Ovary (tissue), 9 donors: ENCODE results near the gene FANK1. TPM values are rescaled to one million over a fixed set of nuclear protein-coding genes. Genes with fewer than 3 reads are reported as not detected.

Experiments
- DNase-seq, 5 donors: peaks; one replicate each; pipeline ENCODE4 v3.0.0-alpha.2; 2019 to 2020
- H3K27ac ChIP-seq, 2 donors: fragments of 200-600 bp; one replicate each; pipeline versions ENCODE4 v1.5.1 to v1.8.0; 2019 to 2022
- H3K27me3 ChIP-seq: fragments of 200-600 bp; one replicate; pipeline ENCODE4 v1.8.0; 2022
- H3K36me3 ChIP-seq: fragments of 200-600 bp; sonication (generic); one replicate; pipeline ENCODE4 v1.5.1; 2019
- H3K4me1 ChIP-seq: one replicate; pipeline ENCODE4 v1.8.1; 2013; ENCODE audit warnings: mild to moderate bottlenecking, moderate library complexity; ENCODE audit not compliant: insufficient read depth
- H3K4me3 ChIP-seq: fragments of 200-600 bp; sonication (generic); one replicate; pipeline ENCODE4 v1.5.1; 2017
- H3K9me3 ChIP-seq, 2 donors: fragments of 200-600 bp in 1 of 2; sonication (generic) in 1 of 2; one replicate each; pipeline versions ENCODE4 v1.5.1 to v1.8.1; 2013 to 2019; ENCODE audit warnings: mild to moderate bottlenecking in 1 of 2, moderate library complexity in 1 of 2
- EP300 ChIP-seq: sonication (generic); formaldehyde crosslinking; IDR thresholded peaks from one replicate; pipeline ENCODE4 v1.6.1; 2017; ENCODE audit warnings: antibody characterized with exemption
- POLR2A ChIP-seq: fragments of 450-650 bp; IDR thresholded peaks from one replicate; pipeline ENCODE4 v1.6.1; 2017; ENCODE audit warnings: antibody characterized with exemption, mild to moderate bottlenecking, moderate library complexity
- WGBS, 3 donors: extraction: QIAGEN DNeasy Blood & Tissue Kit in 1 of 3; methylation state at CpG; one replicate each; pipeline versions ENCODE4 v1.1.5 to v1.1.7; 2013 to 2017; 5-methylcytosine and 5-hydroxymethylcytosine counted together
- intact Hi-C, 4 donors: fragments of 100-400 bp; cut with DNase I; formaldehyde crosslinking; loops; one replicate each; pipeline versions ENCODE4 v1.11.0 to v1.15.1; 2022 to 2023
- polyA plus RNA-seq, 2 donors: library from polyadenylated mRNA; stranded (reverse); fragments of 200-250 nt in 1 of 2; fragments of 350-450 nt in 1 of 2; fragmentation: Illumina TruSeq in 1 of 2; extraction: RNeasy Lipid Tissue Mini Kit (QIAGEN cat#74804) in 1 of 2; gene quantifications; one replicate each; pipeline ENCODE4 v1.2.3, GENCODE V29; 2013 to 2014
- total RNA-seq, 7 donors: library from RNA; depleted of rRNA in 2 of 7; stranded (reverse); fragments of >200 nt in 2 of 7; fragmentation: NEBNext Ultra II Directional in 3 of 7; extraction: Animal tissue kit (Norgen Biotek cat#: 25700) in 3 of 7; gene quantifications; one replicate each; pipeline versions ENCODE4 v1.1.0 to v1.2.4, GENCODE V29; 2016 to 2023
- TF ChIP-seq, protein P1 (sequence below), 3 donors: fragments of 450-650 bp in 2 of 3; fragments of 200-600 bp in 1 of 3; IDR thresholded peaks; one replicate each; pipeline versions ENCODE4 v1.5.1 to v1.8.0; 2016 to 2022; ENCODE audit warnings: antibody characterized with exemption in 3 of 3, mild to moderate bottlenecking in 1 of 3
- donor health status: DM: no; HTN: no; CAD: no; lungs with moderate emphysema.
- donor health status: DM: no; HTN: no; CAD: no.
- donor health status: Bipolar disorder and iron deficiency.
- donor health status: DM: yes; HTN: yes; CAD: no.
- donor health status: DM: no; HTN: no; CAD: no.
- donor health status: DM: yes; HTN: yes; CAD: no.

FANK1 gene
- total and polyA plus RNA-seq, 9 donors = 4.9 to 27.0 (median 5.6) TPM

GRCh38 chr10:125940515-125940914, 44.2 kb downstream of the FANK1 start:
- no peak for DNase-seq
- TF ChIP-seq, protein P1, sequence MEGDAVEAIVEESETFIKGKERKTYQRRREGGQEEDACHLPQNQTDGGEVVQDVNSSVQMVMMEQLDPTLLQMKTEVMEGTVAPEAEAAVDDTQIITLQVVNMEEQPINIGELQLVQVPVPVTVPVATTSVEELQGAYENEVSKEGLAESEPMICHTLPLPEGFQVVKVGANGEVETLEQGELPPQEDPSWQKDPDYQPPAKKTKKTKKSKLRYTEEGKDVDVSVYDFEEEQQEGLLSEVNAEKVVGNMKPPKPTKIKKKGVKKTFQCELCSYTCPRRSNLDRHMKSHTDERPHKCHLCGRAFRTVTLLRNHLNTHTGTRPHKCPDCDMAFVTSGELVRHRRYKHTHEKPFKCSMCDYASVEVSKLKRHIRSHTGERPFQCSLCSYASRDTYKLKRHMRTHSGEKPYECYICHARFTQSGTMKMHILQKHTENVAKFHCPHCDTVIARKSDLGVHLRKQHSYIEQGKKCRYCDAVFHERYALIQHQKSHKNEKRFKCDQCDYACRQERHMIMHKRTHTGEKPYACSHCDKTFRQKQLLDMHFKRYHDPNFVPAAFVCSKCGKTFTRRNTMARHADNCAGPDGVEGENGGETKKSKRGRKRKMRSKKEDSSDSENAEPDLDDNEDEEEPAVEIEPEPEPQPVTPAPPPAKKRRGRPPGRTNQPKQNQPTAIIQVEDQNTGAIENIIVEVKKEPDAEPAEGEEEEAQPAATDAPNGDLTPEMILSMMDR (IDR thresholded peaks at IDR 0.05) = no peak
- TF ChIP-seq POLR2A = no peak
- no peak for TF ChIP-seq EP300
- Histone ChIP-seq H3K27me3 (no peaks in the 10 kb centered on the region), H3K36me3 (no peaks in the 10 kb centered on the region), H3K27ac (no peak overlapping the region), H3K4me3 (no peak overlapping the region), H3K4me1 (no peaks in the 10 kb centered on the region), H3K9me3 (no peaks in the 10 kb centered on the region)
- intact Hi-C loops = no loop called here
- 49 to 76% (median 58%) methylated on average over 13 of the region's 13 CpGs for WGBS, 3 donors

- WGBS, 3 donors = 50 to 63% (median 52%) methylated on average over 1 of the region's 1 CpG
- H3K4me3 ChIP-seq = no peak overlapping the region
- H3K36me3 ChIP-seq = no peaks in the 10 kb centered on the region
- H3K27me3 ChIP-seq = no peaks in the 10 kb centered on the region
- H3K4me1 ChIP-seq = no peaks in the 10 kb centered on the region
- TF ChIP-seq POLR2A = no peak
- no peak for TF ChIP-seq EP300
- TF ChIP-seq, protein P1 (IDR thresholded peaks at IDR 0.05) = no peak
- intact Hi-C loops = no loop called here
- DNase-seq = no peak
- no peak overlapping the region for H3K27ac ChIP-seq
- H3K9me3 ChIP-seq = no peaks in the 10 kb centered on the region
Measured at GRCh38 chr10:125951290-125951689, 54.9 kb downstream of the FANK1 start.

DNA sequence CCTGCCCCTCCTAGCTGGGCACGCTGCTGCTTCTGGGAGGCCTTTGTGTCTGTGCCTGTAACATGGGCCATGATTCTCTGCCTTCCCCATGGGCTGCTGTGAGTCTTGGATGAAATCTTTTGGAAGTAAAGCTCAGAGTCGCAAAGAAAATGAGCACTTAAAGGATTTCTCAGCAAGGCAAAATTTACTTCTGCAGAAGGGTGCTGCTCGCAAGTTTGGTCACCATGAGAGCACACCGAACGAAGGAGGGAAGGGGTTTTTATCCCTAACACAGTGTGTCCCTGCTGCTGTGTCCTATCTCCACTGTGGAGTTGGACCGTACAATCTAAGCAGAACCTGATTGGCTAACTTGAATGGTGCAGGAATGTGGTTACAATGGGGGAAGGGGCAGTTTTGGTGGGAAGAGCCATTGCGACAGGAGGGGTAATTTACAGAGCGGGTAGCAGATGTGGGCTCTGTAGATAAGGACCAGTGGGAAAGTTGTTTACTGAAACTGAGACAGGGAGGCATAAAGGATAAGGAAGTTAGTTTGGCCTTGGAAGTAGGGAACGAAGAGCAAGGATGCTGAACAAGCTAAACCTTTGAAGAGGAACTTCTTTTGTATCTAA, 57.5 kb downstream of the FANK1 start:
- H3K36me3 ChIP-seq = no peaks in the 10 kb centered on the region
- H3K4me1 ChIP-seq = no peaks in the 10 kb centered on the region
- 84 to 91% (median 88%) methylated on average over 9 of the region's 9 CpGs for WGBS, 3 donors
- no peak for DNase-seq
- TF ChIP-seq EP300 = no peak
- no peak for TF ChIP-seq POLR2A
- TF ChIP-seq, protein P1 (IDR thresholded peaks at IDR 0.05) = no peak
- H3K9me3 ChIP-seq = no peaks in the 10 kb centered on the region
- H3K4me3 ChIP-seq = no peak overlapping the region
- intact Hi-C loops = no loop called here
- H3K27ac ChIP-seq = no peak overlapping the region
- H3K27me3 ChIP-seq = no peaks in the 10 kb centered on the region

DNA sequence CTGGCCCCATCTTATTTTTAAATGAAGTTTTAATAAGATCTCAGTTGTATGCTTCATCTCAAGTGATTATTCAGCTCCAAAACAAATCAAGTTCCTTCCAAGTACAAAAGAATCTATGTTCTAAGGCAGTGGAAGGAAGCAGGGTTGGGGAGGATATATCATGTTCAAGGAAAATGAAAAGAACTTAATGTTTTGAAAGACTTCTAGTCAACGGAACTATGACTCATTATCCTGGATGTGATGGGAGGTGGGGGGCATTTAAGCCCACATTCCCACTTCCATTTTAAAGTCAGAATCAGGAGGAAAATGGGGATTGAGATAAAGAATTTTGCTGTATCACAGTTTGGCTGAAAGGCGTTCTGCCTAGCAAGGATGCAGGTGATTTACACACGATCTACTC, 59.4 kb downstream of the FANK1 start:
- Histone ChIP-seq H3K27me3 (no peaks in the 10 kb centered on the region), H3K27ac (no peak overlapping the region), H3K4me3 (no peak overlapping the region), H3K9me3 (no peaks in the 10 kb centered on the region), H3K4me1 (no peaks in the 10 kb centered on the region), H3K36me3 (no peaks in the 10 kb centered on the region)
- WGBS, 3 donors = 49 to 63% (median 54%) methylated on average over 3 of the region's 3 CpGs
- DNase-seq = no peak
- TF ChIP-seq POLR2A (no peak), EP300 (no peak)
- TF ChIP-seq, protein P1 (IDR thresholded peaks at IDR 0.05) = no peak
- intact Hi-C loops = no loop called here
